Neural cell (in vitro differentiated cells): Measurements from ENCODE around the gene KLHL17. TPM values are rescaled to one million over a fixed set of nuclear protein-coding genes. Genes with fewer than 3 reads are reported as not detected.

Experiments
- H2AFZ ChIP-seq: fragments of 200-600, 300-800 bp; sonication (generic), shearing (Covaris generic); 2 replicates; pipeline ENCODE4 v1.6.0; 2014; ENCODE audit warnings: low read depth, mild to moderate bottlenecking, antibody characterized with exemption, low read length, moderate library complexity
- H3F3A ChIP-seq: fragments of 200-600 bp; shearing (Covaris generic); 2 replicates; pipeline ENCODE4 v1.6.1; 2016; ENCODE audit warnings: mild to moderate bottlenecking, moderate library complexity, mixed read lengths, antibody characterized with exemption, low read length; ENCODE audit not compliant: insufficient read depth, poor library complexity, severe bottlenecking
- H3K27ac ChIP-seq: fragments of 200-600, 300-800 bp; sonication (generic), shearing (Covaris generic); 2 replicates; pipeline ENCODE4 v1.5.1; 2014; ENCODE audit warnings: mild to moderate bottlenecking, low read length, moderate library complexity
- H3K27me3 ChIP-seq: fragments of 300-800, 200-600 bp; sonication (generic), shearing (Covaris generic); 2 replicates; pipeline ENCODE4 v1.6.0; 2014; ENCODE audit warnings: mild to moderate bottlenecking, low read depth, low read length, moderate library complexity; ENCODE audit not compliant: insufficient read depth
- H3K36me3 ChIP-seq: fragments of 300-800, 200-600 bp; sonication (generic), shearing (Covaris generic); 2 replicates; pipeline ENCODE4 v1.5.1; 2014; ENCODE audit warnings: mild to moderate bottlenecking, antibody characterized with exemption, low read length, moderate library complexity; ENCODE audit not compliant: insufficient read depth
- H3K4me2 ChIP-seq: fragments of 300-800, 200-600 bp; sonication (generic), shearing (Covaris generic); 2 replicates; pipeline ENCODE4 v1.6.0; 2014; ENCODE audit warnings: mild to moderate bottlenecking, low read length
- H3K4me3 ChIP-seq: fragments of 300-800, 200-600 bp; sonication (generic), shearing (Covaris generic); 2 replicates; pipeline ENCODE4 v1.5.1; 2014; ENCODE audit warnings: mild to moderate bottlenecking, low read length, moderate library complexity
- H3K79me2 ChIP-seq: fragments of 200-600 bp; shearing (Covaris generic); replicated peaks from 2 replicates; pipeline ENCODE4 v1.6.0; 2014; ENCODE audit warnings: mild to moderate bottlenecking, low read length, moderate library complexity; ENCODE audit not compliant: insufficient read depth
- H3K9ac ChIP-seq: fragments of 300-800, 200-600 bp; sonication (generic), shearing (Covaris generic); 2 replicates; pipeline ENCODE4 v1.6.1; 2016; ENCODE audit warnings: mild to moderate bottlenecking, low read length, mixed read lengths
- H3K9me2 ChIP-seq: fragments of 200-600 bp; shearing (Covaris generic); 2 replicates; pipeline ENCODE4 v1.6.1; 2016; ENCODE audit warnings: mild to moderate bottlenecking, low read length, mixed read lengths; ENCODE audit not compliant: insufficient read depth
- H3K9me3 ChIP-seq: fragments of 200-600, 300-800 bp; sonication (generic), shearing (Covaris generic); 2 replicates; pipeline ENCODE4 v1.6.1; 2016; ENCODE audit warnings: mild to moderate bottlenecking, mixed run types, low read length, moderate library complexity, mixed read lengths
- H4K20me1 ChIP-seq: fragments of 200-600 bp; shearing (Covaris generic); 2 replicates; pipeline ENCODE4 v1.6.1; 2016; ENCODE audit warnings: mild to moderate bottlenecking, mixed run types; ENCODE audit not compliant: insufficient read depth
- CTCF ChIP-seq: fragments of 450-650 bp; IDR thresholded peaks from 2 replicates; pipeline ENCODE4 v1.5.1; 2014; ENCODE audit warnings: antibody characterized with exemption, mild to moderate bottlenecking, moderate library complexity; ENCODE audit not compliant: poor library complexity, severe bottlenecking
- EP300 ChIP-seq: fragments of 450-650 bp; conservative IDR thresholded peaks from 2 replicates; pipeline ENCODE4 v1.6.1; 2014; ENCODE audit warnings: antibody characterized with exemption, mild to moderate bottlenecking, moderate library complexity; ENCODE audit not compliant: poor library complexity, severe bottlenecking
- EZH2 ChIP-seq: fragments of 200-600, 300-800 bp; shearing (Covaris generic), sonication (generic); IDR thresholded peaks from 2 replicates; pipeline ENCODE4 v1.6.1; 2014; ENCODE audit warnings: antibody characterized with exemption, low read length, borderline replicate concordance, mild to moderate bottlenecking; ENCODE audit not compliant: insufficient read depth, poor library complexity, severe bottlenecking
- MXI1 ChIP-seq: fragments of 450-650 bp; conservative IDR thresholded peaks from 2 replicates; pipeline ENCODE4 v1.6.1; 2014; ENCODE audit warnings: antibody characterized with exemption, mild to moderate bottlenecking; ENCODE audit not compliant: poor library complexity, severe bottlenecking
- POLR2AphosphoS5 ChIP-seq: IDR thresholded peaks from 2 replicates; pipeline ENCODE4 v1.6.1; 2012
- RAD21 ChIP-seq: fragments of 450-650 bp; conservative IDR thresholded peaks from 2 replicates; pipeline ENCODE4 v1.6.1; 2014; ENCODE audit warnings: antibody characterized with exemption, mild to moderate bottlenecking, moderate library complexity
- REST ChIP-seq: IDR thresholded peaks from 2 replicates; pipeline ENCODE4 v1.6.1; 2012; ENCODE audit warnings: borderline replicate concordance
- SMC3 ChIP-seq: fragments of 450-650 bp; conservative IDR thresholded peaks from 2 replicates; pipeline ENCODE4 v1.6.1; 2014; ENCODE audit warnings: antibody characterized with exemption, mild to moderate bottlenecking, moderate library complexity; ENCODE audit not compliant: poor library complexity
- TAF1 ChIP-seq: IDR thresholded peaks from 2 replicates; pipeline ENCODE4 v1.6.1; 2012; ENCODE audit warnings: low read depth
- polyA plus RNA-seq: library from polyadenylated mRNA; depleted of rRNA; stranded (reverse); fragments of >200 nt; gene quantifications from 2 replicates; pipeline ENCODE4 v1.2.3, GENCODE V29; 2014

KLHL17 gene
- polyA plus RNA-seq, 1 donor from 2014 or later: 52.3 TPM

- H3K79me2 ChIP-seq: no peaks in the 10 kb centered on the region
- H3K9me2 ChIP-seq: no peaks in the 10 kb centered on the region
- no peaks in the 10 kb centered on the region for H3F3A ChIP-seq
- H3K4me2 ChIP-seq: no peak overlapping the region
- TF ChIP-seq EP300 (no peak), POLR2AphosphoS5 (no peak), REST (no peak), MXI1 (no peak), TAF1 (no peak), RAD21 (no peak), SMC3 (no peak), CTCF (no peak), EZH2 (no peak)
- no peaks in the 10 kb centered on the region for H4K20me1 ChIP-seq
- H3K27ac ChIP-seq: no peak overlapping the region
- H3K27me3 ChIP-seq: peaks cover 49% of the 10 kb centered on the region
- no peak overlapping the region for H3K4me3 ChIP-seq
- no peaks in the 10 kb centered on the region for H3K9me3 ChIP-seq
- H2AFZ ChIP-seq: no peak overlapping the region
- no peak overlapping the region for H3K9ac ChIP-seq
- H3K36me3 ChIP-seq: no peaks in the 10 kb centered on the region
These were observed 11.5 kb downstream of the KLHL17 start for GRCh38 chr1:971751-972506.

DNA sequence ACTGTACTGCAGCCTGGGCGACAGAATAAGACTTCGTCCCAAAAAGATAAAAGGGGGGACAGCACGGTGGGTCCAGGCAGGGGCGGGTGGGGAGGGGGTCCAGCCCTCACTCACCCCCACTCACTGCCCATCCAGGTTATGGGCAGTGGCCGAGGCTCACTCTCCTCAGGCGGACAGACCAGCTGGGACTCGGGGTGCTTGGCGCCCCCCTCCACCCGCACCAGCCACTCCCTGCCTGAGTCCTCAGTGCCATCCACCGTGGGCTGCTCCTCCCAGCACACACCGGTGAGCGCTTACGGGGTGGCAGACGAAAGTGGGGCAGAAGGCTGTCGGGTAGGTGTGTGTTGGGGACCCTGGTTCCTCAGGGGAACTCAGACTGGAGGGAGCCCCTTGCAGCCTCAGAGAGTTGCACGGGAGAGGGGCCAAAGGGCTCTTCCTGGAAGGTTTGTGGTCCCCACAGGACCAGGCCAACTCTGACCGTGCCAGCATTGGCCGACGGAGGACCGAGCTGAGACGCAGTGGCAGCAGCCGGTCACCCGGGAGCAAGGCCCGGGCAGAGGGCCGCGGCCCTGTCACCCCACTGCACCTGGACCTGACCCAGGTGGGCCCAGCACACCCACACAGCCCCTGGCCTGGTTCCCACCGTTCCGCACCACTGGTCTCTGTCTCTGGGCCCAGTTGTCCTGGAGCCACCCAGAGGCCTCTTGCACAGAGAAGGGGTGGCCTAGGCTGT is 12.5 kb downstream of the KLHL17 start:
- peaks cover 39% of the 10 kb centered on the region for H3K27me3 ChIP-seq

More for the DNA sequence above, 12.5 kb downstream of the KLHL17 start:
- no peaks in the 10 kb centered on the region for H3K79me2 ChIP-seq
- H4K20me1 ChIP-seq: no peaks in the 10 kb centered on the region
- H3K4me2 ChIP-seq: no peak overlapping the region
- no peak overlapping the region for H3K27ac ChIP-seq
- H3K9ac ChIP-seq: no peak overlapping the region
- no peak overlapping the region for H3K4me3 ChIP-seq
- no peak for TF ChIP-seq EZH2
- no peaks in the 10 kb centered on the region for H3K9me2 ChIP-seq
- H3K9me3 ChIP-seq: no peaks in the 10 kb centered on the region
- no peaks in the 10 kb centered on the region for H3F3A ChIP-seq
- H2AFZ ChIP-seq: no peak overlapping the region
- H3K36me3 ChIP-seq: no peaks in the 10 kb centered on the region
